Hematopoietic multipotent progenitor cell (in vitro differentiated cells): ENCODE measurements around the gene TOMM70. TPM values are rescaled to one million over a fixed set of nuclear protein-coding genes. Genes with fewer than 3 reads are reported as not detected.
A peak's percentile ranks its signal among the peaks of the same experiment; 100 is the strongest.

Experiments used
- DNase-seq, 3 donors: peaks; one replicate each; pipeline ENCODE4 v3.0.0-alpha.2; 2011 to 2015; ENCODE audit warnings: low read depth in 2 of 3, low spot score in 2 of 3
- total RNA-seq: library from RNA; depleted of rRNA; stranded (reverse); fragments of >200 nt; gene quantifications from one replicate; pipeline ENCODE4 v1.2.3, GENCODE V29; 2012

TOMM70 gene
- total RNA-seq, 1 donor, result 16.2 TPM

DNA sequence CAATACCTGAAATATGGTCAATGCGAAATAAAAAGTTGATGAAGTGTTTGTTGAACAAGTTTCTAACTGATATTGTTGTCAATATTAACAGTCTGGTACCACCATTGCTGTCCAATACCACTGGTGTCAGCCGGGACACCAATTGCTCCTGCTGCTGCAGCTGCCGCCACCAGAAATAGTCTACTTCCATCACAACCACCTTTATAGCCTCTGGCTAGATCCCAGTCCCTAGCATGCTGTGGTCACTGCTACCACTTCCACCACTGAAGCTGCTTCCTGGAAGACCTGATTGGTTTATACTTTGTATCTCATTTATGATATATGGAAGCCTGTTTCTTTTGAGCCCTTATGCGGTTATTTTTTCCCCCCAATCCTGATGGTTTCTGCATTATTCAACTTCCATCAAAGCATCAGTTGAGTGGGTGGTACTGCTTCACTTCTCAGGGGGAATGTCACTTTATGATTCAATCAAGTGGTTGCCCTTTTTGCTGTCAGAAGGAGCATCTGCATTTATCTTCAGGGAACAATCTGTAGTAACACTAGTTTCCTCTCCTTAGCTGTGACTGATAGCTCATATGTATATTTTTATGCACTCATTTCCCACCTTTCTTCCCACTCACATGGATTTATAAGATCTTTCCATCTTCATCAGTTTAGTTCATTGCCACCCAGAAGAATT, 12.2 kb upstream of the TOMM70 start:
- DNase-seq, result peak in 2 of 3 donors; percentile 39 to 63

GRCh38 chr3:100411091-100411982, 10.4 kb upstream of the TOMM70 start:
- DNase-seq, result no peak

- no peak for DNase-seq
These were observed 7.2 kb upstream of the TOMM70 start for GRCh38 chr3:100407977-100408532.

- DNase-seq, result peak in 1 of 3 donors; percentile 3
These were observed 6.3 kb upstream of the TOMM70 start for GRCh38 chr3:100407164-100407563.

GRCh38 chr3:100404250-100404548, 3.3 kb upstream of the TOMM70 start:
- DNase-seq, result no peak

DNA sequence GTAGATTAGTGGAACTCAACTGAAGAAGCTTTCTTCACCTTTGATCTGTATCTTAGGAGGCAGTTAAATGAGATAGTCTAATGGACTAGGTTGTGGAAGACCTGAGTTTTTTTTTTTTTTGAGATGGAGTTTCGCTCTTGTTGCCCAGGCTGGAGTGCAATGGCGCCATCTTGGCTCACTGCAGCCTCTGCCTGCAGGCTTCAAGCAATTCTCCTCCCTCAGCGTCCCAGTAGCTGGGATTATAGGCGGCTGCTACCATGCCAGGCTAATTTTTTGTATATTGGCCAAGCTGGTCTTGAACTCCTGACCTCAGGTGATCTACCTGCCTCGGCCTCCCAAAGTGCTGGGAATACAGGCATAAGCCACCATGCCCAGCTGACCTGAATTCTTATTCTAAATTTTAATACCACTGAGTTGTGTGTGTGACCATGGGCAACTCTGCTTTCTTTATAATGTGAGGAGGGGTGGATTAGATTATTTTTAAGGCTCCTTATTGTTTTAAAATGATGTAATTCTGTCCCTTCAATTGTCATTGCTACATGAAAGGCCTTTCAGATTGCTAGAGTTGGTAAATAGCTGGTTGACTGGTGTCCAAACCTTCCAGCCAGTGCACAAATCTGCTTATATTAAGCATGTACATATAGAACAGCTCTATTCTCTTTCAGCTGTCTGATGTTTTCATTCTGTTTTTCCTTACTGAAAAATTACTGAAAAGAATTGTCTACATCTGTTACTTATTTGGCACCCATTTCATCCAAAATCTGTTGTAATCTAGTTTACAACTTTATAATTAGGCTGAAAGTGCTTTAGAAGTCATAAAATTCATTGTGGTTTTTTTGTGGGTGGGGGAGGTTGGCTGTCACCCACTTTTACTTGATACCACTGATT, 2.7 kb upstream of the TOMM70 start:
- DNase-seq, result no peak

- DNase-seq, result no peak
These were observed 2.0 kb upstream of the TOMM70 start for GRCh38 chr3:100402891-100403290.

- no peak for DNase-seq
These were observed 1.4 kb upstream of the TOMM70 start for GRCh38 chr3:100402256-100402655.

DNA sequence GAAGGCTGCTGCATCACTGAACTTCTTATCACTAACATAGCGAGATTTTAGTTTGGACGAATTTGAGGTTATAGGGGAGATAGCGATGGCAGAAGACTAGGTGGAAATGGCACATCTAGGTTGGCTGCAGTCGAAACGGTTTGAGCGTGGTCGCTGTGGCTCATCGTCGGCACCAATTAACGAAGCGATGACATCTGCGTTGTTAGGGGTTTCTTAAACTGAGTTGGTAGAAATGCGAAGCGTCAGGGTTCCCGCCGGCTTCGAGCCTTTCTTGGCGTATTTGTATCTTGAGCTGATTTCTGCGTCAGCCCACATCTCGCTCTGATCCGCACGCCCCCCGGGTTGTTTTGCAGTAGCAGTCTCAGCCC, 769 bp upstream of the TOMM70 start:
- peak in 2 of 3 donors; percentile 56 to 62 for DNase-seq

- peak in 2 of 3 donors; percentile 64 to 73 for DNase-seq
These were observed 490 bp downstream of the TOMM70 start for GRCh38 chr3:100400419-100400779.

DNA sequence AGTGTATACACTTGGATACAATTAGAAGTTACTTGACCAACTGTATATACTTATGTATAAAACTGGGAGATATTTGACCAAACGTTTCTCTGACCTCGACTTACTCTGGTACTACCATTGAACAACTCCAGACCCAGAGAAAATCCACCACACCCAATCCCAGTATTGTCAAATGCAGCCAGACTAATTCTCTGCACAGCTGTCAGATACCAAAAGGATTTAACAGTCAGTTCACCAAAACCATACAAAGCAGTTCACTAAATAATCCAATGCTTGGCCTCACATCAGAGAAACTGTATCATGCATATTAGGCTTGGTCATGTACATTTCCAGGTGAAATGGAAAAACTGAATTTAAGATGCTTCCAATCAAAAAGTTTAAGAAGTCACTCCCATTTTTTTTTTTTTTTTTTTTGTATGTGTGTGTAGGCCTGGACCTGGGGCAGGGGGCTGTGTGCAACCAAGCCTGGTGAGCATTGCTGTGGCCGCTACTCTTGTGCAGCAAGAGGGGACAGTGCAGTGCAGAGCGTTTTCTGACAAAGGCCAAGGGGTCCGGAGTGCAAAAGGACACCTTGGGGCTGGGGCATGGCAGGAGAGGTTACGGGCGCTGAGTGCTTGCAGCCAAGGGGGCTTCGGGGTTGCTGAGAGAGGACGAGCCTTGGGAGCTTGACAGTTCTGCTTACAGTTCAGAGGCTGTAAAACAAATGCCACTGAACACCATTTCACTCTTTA, 1.4 kb downstream of the TOMM70 start:
- no peak for DNase-seq

DNA sequence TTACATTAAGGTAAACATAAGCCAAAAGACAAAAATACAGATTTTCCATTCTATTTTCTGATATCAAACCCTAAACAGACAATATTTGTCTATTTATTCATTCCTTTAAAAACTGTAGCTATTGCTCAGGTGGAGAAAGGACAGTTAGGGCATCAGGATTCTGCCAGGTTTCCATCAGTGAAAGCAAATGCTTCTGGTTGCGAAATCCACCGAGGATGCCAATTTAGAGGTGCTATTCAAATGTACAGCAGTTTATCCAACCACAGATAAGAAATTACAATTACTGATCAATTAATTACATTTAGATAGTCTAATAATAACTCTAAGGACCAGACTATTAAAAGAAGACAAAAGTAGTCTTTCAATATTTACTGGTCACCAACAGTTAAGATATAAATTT, 3.9 kb downstream of the TOMM70 start:
- no peak for DNase-seq

- DNase-seq, result no peak
These were observed 5.0 kb downstream of the TOMM70 start for GRCh38 chr3:100395679-100396431.

GRCh38 chr3:100389025-100389424, 11.9 kb downstream of the TOMM70 start:
- no peak for DNase-seq

DNA sequence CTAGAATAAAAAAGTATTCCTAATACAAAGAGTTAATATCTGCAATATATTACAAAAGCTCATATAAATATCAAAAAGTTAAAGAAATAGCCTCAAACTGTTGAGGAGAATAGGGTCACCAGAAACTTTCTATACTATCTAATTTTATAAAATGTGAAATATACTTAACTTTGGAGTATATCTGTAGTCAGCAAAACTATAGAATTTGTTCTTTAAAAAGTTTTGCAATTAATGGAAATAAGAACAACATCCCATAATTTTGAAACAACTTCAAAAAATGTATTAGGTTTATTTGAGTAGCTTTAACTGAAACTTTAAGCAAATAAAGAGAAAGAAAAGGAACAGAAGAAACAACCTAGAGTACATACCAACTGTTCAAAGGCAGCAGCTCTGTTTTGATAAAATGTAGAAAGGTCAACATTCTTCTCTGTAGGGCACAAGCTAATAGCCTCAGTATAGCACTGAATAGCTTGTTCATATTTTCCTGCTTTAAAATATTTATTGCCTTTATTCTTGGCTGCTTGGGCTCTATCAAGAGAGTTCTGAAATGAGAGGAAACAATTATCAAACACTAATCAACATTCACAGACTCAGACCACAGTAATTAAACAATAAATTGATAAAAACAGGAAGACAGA, 14.3 kb downstream of the TOMM70 start:
- DNase-seq, result no peak

GRCh38 chr3:100384733-100385525, 16.0 kb downstream of the TOMM70 start:
- no peak for DNase-seq

DNA sequence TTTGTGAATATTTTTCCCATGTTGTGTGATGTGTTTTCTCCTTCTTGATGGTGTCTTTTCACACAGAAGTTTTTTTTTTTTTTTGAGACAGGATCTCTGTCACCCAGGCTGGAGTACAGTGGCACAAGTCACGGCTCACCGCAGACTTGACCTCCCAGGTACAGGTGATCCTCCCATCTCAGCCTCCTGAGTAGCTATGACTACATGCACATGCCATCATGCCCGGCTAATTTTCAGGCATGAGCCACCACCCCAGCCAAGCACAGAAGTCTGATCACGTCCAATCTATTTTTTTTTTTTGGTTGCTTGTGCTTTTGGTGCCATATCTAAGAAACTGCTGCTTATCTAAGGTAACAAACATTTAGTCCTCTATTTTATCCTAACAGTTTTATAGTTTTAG, 24.6 kb downstream of the TOMM70 start:
- no peak for DNase-seq

DNA sequence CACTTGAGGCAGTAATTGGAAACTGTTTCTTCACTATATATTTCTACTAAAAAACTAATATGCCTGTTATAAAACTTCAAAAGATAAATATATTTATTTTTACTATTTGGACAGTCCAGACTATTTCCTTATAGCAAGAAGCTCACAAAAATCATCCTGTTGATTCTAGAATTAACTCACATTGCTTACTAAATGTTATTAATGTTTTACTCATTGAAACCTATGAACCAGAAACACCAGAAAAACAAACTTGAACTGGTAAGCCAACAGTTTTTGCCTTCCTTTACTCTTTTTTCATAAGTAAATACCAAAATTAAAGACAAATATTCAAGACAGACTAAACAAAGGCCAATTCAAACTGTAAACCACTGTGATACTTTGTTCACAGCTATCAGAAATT, 26.4 kb downstream of the TOMM70 start:
- no peak for DNase-seq
